HG03196 (cell line): ENCODE measurements around the gene MEF2C.
A peak's percentile ranks its signal among the peaks of the same experiment; 100 is the strongest.

Experiments used
- ATAC-seq: cut with Tn5 transposase; IDR thresholded peaks from one replicate; pipeline ENCODE4 v1.9.1; 2021; ENCODE audit not compliant: unreplicated experiment

Gene MEF2C

GRCh38 chr5:88691945-88692868 is 190.8 kb downstream of the MEF2C start:
- no peak for ATAC-seq

- peak; percentile 6 for ATAC-seq
Measured at GRCh38 chr5:88691230-88691582, 191.8 kb downstream of the MEF2C start.

- peak; percentile 78 for ATAC-seq
Measured at GRCh38 chr5:88690409-88691229, 192.4 kb downstream of the MEF2C start.

GRCh38 chr5:88689668-88690408 is 193.1 kb downstream of the MEF2C start:
- ATAC-seq: no peak

- ATAC-seq: no peak
Measured at GRCh38 chr5:88688984-88689667, 193.9 kb downstream of the MEF2C start.

- ATAC-seq: no peak
Measured at GRCh38 chr5:88688156-88688983, 194.6 kb downstream of the MEF2C start.

- no peak for ATAC-seq
Measured at GRCh38 chr5:88687373-88687911, 195.5 kb downstream of the MEF2C start.

GRCh38 chr5:88686726-88687125 is 196.3 kb downstream of the MEF2C start:
- no peak for ATAC-seq

- no peak for ATAC-seq
Measured at GRCh38 chr5:88685591-88686541, 197.1 kb downstream of the MEF2C start.

GRCh38 chr5:88683506-88684135 is 199.4 kb downstream of the MEF2C start:
- no peak for ATAC-seq

- ATAC-seq: no peak
Measured at GRCh38 chr5:88682881-88683361, 200.1 kb downstream of the MEF2C start.

GRCh38 chr5:88682131-88682530 is 200.9 kb downstream of the MEF2C start:
- no peak for ATAC-seq

- no peak for ATAC-seq
Measured at GRCh38 chr5:88681211-88681803, 201.7 kb downstream of the MEF2C start.

GRCh38 chr5:88680253-88681132 is 202.5 kb downstream of the MEF2C start:
- ATAC-seq: peak; percentile 82

- ATAC-seq: no peak
Measured at GRCh38 chr5:88679638-88680037, 203.3 kb downstream of the MEF2C start.

GRCh38 chr5:88678770-88679381 is 204.1 kb downstream of the MEF2C start:
- ATAC-seq: no peak
